Measurements from ENCODE around the gene PROZ. TPM values are rescaled to one million over a fixed set of nuclear protein-coding genes. Genes with fewer than 3 reads are reported as not detected.
A peak's percentile ranks its signal among the peaks of the same experiment; 100 is the strongest.

The PROZ gene
- total RNA-seq, 1 donor from 2014 or later: not detected

GRCh38 chr13:113211774-113212173, 53.3 kb downstream of the PROZ start:
- Mint-ChIP-seq H3K27ac (ENCODE audit: unreplicated experiment) (no peak overlapping the region), H3K36me3 (ENCODE audit: low read depth) (peaks cover 9% of the 10 kb centered on the region), H3K27me3 (ENCODE audit: low read depth) (no peaks in the 10 kb centered on the region), H3K4me1 (peaks cover 33% of the 10 kb centered on the region), H3K9me3 (no peaks in the 10 kb centered on the region), H3K4me3 (peak overlapping the region; percentile 89)
- TF ChIP-seq, protein P1, sequence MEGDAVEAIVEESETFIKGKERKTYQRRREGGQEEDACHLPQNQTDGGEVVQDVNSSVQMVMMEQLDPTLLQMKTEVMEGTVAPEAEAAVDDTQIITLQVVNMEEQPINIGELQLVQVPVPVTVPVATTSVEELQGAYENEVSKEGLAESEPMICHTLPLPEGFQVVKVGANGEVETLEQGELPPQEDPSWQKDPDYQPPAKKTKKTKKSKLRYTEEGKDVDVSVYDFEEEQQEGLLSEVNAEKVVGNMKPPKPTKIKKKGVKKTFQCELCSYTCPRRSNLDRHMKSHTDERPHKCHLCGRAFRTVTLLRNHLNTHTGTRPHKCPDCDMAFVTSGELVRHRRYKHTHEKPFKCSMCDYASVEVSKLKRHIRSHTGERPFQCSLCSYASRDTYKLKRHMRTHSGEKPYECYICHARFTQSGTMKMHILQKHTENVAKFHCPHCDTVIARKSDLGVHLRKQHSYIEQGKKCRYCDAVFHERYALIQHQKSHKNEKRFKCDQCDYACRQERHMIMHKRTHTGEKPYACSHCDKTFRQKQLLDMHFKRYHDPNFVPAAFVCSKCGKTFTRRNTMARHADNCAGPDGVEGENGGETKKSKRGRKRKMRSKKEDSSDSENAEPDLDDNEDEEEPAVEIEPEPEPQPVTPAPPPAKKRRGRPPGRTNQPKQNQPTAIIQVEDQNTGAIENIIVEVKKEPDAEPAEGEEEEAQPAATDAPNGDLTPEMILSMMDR (conservative IDR thresholded peaks at IDR 0.05): peak; percentile 49
- DNase-seq (ENCODE audit: low read depth, low spot score): peak; percentile 22

GRCh38 chr13:113216254-113217048, 58.0 kb downstream of the PROZ start:
- Mint-ChIP-seq H3K27me3 (ENCODE audit: low read depth) (no peaks in the 10 kb centered on the region), H3K4me1 (peaks cover 9% of the 10 kb centered on the region), H3K4me3 (no peak overlapping the region), H3K36me3 (ENCODE audit: low read depth) (peaks cover 6% of the 10 kb centered on the region), H3K27ac (ENCODE audit: unreplicated experiment) (no peak overlapping the region), H3K9me3 (no peaks in the 10 kb centered on the region)
- DNase-seq (ENCODE audit: low read depth, low spot score): no peak
- TF ChIP-seq, protein P1 (conservative IDR thresholded peaks at IDR 0.05): no peak

DNA sequence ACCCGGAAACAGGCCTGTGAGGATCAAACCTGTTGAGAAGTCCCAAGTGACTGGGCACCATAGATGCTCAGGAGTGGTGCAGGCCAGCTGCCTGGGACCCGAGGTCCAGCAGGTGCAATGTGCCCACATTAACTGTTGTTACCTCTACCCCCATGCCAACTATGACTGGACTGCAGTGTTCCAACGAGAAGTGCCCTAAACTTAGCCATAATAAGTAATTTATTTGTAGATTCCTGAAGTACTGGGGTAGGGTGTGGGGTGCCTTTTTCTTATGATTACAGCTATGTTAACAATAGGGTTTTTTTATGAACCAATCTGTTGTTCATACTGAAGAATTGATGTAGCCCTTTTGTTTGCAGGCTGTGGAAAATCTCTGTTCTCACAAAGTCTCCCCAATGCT, 60.1 kb downstream of the PROZ start:
- Mint-ChIP-seq H3K4me1 (no peaks in the 10 kb centered on the region), H3K27ac (ENCODE audit: unreplicated experiment) (no peak overlapping the region), H3K36me3 (ENCODE audit: low read depth) (peaks cover 12% of the 10 kb centered on the region), H3K9me3 (no peaks in the 10 kb centered on the region), H3K27me3 (ENCODE audit: low read depth) (no peaks in the 10 kb centered on the region), H3K4me3 (no peak overlapping the region)
- TF ChIP-seq, protein P1 (conservative IDR thresholded peaks at IDR 0.05): no peak
- DNase-seq (ENCODE audit: low read depth, low spot score): no peak

DNA sequence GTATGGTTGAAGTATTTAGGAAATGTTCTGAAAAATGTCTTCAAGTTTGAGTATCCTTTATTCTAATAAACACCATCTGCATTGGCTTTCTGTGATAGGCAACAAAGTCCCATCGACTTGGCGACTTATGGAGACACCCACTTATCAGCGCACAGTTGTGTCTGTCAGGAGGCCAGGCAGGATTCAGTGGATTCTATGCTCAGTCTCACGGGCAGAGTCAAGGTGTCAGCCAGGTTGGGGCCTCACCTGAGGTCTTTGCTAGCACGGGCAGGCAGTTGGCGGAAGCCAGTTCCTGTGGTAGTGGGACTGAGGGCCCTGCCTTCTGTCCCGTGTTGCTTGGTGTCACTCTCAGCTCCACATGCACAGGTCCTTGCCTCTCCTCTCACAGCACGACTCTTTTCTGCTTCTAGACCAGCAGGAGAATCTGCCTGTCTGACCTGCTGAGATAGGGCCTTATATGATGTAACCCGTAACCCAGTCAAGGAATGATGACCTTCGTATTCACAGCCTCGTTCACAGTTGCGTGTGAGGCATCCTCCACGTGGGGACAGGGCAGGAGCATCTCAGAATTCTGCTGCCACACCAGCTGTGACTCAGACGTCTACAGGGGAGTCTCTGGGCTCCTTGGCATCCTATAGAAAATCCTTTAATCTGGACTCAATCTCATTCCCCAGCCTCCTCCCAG, 61.0 kb downstream of the PROZ start:
- H3K27me3 Mint-ChIP-seq (ENCODE audit: low read depth): no peaks in the 10 kb centered on the region
- H3K4me1 Mint-ChIP-seq: no peaks in the 10 kb centered on the region
- H3K9me3 Mint-ChIP-seq: no peaks in the 10 kb centered on the region
- DNase-seq (ENCODE audit: low read depth, low spot score): no peak
- peaks cover 12% of the 10 kb centered on the region for H3K36me3 Mint-ChIP-seq (ENCODE audit: low read depth)
- TF ChIP-seq, protein P1 (conservative IDR thresholded peaks at IDR 0.05): no peak
- H3K27ac Mint-ChIP-seq (ENCODE audit: unreplicated experiment): peak overlapping the region; percentile 51
- no peak overlapping the region for H3K4me3 Mint-ChIP-seq

DNA sequence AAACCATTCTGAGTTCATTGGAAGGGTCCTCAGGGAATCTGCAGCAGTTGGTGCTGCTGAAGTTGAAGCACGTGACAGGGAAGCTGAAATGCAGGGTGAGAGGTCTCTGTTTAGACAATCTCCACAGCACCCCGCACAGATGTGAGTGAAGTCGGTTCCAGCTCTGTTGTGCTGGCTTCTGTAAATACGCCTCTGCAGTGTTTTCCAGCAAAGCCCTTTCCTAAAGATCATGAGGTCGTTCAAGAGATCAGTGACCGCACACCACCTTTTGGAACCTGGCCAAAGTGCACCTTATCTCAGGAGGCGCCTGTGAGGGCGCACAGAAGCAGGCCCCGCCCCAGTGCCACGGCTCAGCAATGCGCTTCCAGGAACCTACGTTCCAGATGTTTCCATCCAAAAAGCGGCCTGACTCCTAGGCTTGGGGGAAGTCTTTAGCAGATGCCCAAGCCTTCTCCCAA, 61.7 kb downstream of the PROZ start:
- Mint-ChIP-seq H3K4me3 (no peak overlapping the region), H3K4me1 (no peaks in the 10 kb centered on the region), H3K27me3 (ENCODE audit: low read depth) (no peaks in the 10 kb centered on the region), H3K27ac (ENCODE audit: unreplicated experiment) (peak overlapping the region; percentile 65), H3K36me3 (ENCODE audit: low read depth) (peaks cover 12% of the 10 kb centered on the region), H3K9me3 (no peaks in the 10 kb centered on the region)
- no peak for DNase-seq (ENCODE audit: low read depth, low spot score)
- TF ChIP-seq, protein P1 (conservative IDR thresholded peaks at IDR 0.05): no peak

Measured in neural crest cell (in vitro differentiated cells).